ENCODE measurements around the gene OR52N2.

The OR52N2 gene

GRCh38 chr11:5808500-5809121, at the start of gene OR52N2:
TSS of gene OR52N2 (plus strand) at chr11:5808924. CDS start at chr11:5820336, 11,412 bp downstream.
- DNase-seq: peak; percentile 78

GRCh38 chr11:5767056-5767455, 41.7 kb upstream of the OR52N2 start:
- no peak for DNase-seq

GRCh38 chr11:5783255-5783654, 25.5 kb upstream of the OR52N2 start, which contains the start of gene OR52N5:
TSS of gene OR52N5 (minus strand) at chr11:5783355. CDS start at chr11:5778634, 4,721 bp downstream.
- no peak for DNase-seq

- DNase-seq: no peak
These were observed 17.6 kb upstream of the OR52N2 start, which contains the start of gene OR52N1 for GRCh38 chr11:5791165-5791564. TSS of gene OR52N1 (minus strand) at chr11:5791265. CDS start at chr11:5788816, 2,449 bp downstream.

GRCh38 chr11:5796541-5796940, 12.2 kb upstream of the OR52N2 start:
- no peak for DNase-seq

GRCh38 chr11:5803982-5804381, 4.7 kb upstream of the OR52N2 start:
- no peak for DNase-seq

GRCh38 chr11:5807580-5807979, 1.1 kb upstream of the OR52N2 start:
- no peak for DNase-seq

GRCh38 chr11:5809122-5809519, 397 bp downstream of the OR52N2 start:
- no peak for DNase-seq

- DNase-seq: no peak
These were observed 1.4 kb downstream of the OR52N2 start for GRCh38 chr11:5809905-5810795.

- DNase-seq: peak; percentile 1
These were observed 6.8 kb downstream of the OR52N2 start for GRCh38 chr11:5815534-5815933.

- no peak for DNase-seq
These were observed 9.6 kb downstream of the OR52N2 start for GRCh38 chr11:5818245-5818886.

- peak; percentile 23 for DNase-seq
These were observed 22.6 kb downstream of the OR52N2 start for GRCh38 chr11:5831196-5831829.

- DNase-seq: no peak
These were observed 24.7 kb downstream of the OR52N2 start for GRCh38 chr11:5833446-5833845.

GRCh38 chr11:5837695-5838094, 29.0 kb downstream of the OR52N2 start:
- no peak for DNase-seq

- no peak for DNase-seq
These were observed 33.1 kb downstream of the OR52N2 start, which contains the start of gene OR52E6 for GRCh38 chr11:5841797-5842196. TSS of gene OR52E6 (minus strand) at chr11:5841897. CDS start at chr11:5841897, 0 bp downstream.

- DNase-seq: no peak
These were observed 38.0 kb downstream of the OR52N2 start for GRCh38 chr11:5846701-5847100.

- DNase-seq: no peak
These were observed 39.0 kb downstream of the OR52N2 start for GRCh38 chr11:5847711-5848110.

- DNase-seq: no peak
These were observed 42.3 kb downstream of the OR52N2 start for GRCh38 chr11:5851002-5851401.

GRCh38 chr11:5857590-5857989, 48.9 kb downstream of the OR52N2 start, which contains the start of gene OR52E8:
TSS of gene OR52E8 (minus strand) at chr11:5857690. CDS start at chr11:5857690, 0 bp downstream.
- DNase-seq: no peak

GRCh38 chr11:5865826-5866225, 57.1 kb downstream of the OR52N2 start:
- DNase-seq: no peak
